Measurements from ENCODE around the gene SLC7A5. TPM values are rescaled to one million over a fixed set of nuclear protein-coding genes. Genes with fewer than 3 reads are reported as not detected.
"Not testable (repeated sequence)": the region's sequence is repeated elsewhere in the genome, so short reads cannot be mapped to it uniquely, and the experiment has no call there.

SLC7A5 gene
- 222 and 239 TPM in 2 replicates for total RNA-seq (2014; rRNA removed; shearing (Covaris generic))
- polyA plus RNA-seq (2014; cell fraction: nucleus; rRNA removed) = 144 and 176 TPM in 2 replicates

DNA sequence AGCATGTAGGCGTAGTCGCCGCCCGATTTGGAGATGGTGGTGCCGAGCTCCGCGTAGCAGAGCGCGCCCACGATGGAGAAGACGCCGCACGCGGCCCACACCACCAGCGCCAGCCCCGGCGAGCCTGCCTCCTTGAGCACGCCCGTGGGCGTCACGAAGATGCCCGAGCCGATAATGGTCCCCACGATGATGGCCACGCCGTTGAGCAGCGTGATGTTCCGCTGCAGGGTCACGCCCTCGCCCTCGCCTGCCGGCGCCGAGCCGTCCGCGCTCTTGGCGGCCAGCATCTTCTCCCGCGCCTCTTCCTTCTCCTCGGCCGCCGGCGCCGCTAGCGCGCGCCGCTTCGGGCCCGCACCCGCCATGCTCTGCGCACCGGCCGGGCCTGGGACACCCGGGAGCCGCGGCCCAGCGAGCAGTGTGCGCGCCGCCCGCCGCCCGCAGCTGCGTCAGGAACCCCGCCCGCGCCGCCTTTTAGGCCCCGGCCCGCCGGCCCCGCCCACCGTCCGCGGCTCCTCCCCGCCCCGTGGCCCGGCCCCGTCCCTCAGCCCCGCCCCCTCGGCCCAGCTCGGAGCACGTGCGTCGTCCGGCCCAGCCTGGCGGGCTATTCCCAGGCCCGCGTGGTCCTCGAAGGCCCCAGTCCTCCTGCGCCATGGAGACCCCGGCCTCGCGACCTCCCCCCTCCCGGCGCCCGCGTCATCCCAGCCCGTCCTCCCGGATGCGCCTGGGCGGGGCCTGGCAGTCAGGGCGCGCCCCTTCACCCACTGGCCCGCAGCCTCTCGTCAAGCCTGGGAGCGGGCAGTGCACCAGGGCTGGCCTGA lies at the start of gene SLC7A5:
SLC7A5 (minus strand) TSS at position 447 of the 818 bp plus-strand sequence; CDS start at position 362, 85 bp downstream.
- peak; percentile 72 for DNase-seq (ENCODE audit: extremely low read depth, low read depth)

- DNase-seq (ENCODE audit: extremely low read depth, low read depth) = no peak
Measured at GRCh38 chr16:87918338-87918737, 49.0 kb upstream of the SLC7A5 start.

- DNase-seq (ENCODE audit: extremely low read depth, low read depth) = no peak
Measured at GRCh38 chr16:87917503-87917902, 48.2 kb upstream of the SLC7A5 start.

GRCh38 chr16:87914812-87915211 lies 45.5 kb upstream of the SLC7A5 start:
- no peak for DNase-seq (ENCODE audit: extremely low read depth, low read depth)

DNA sequence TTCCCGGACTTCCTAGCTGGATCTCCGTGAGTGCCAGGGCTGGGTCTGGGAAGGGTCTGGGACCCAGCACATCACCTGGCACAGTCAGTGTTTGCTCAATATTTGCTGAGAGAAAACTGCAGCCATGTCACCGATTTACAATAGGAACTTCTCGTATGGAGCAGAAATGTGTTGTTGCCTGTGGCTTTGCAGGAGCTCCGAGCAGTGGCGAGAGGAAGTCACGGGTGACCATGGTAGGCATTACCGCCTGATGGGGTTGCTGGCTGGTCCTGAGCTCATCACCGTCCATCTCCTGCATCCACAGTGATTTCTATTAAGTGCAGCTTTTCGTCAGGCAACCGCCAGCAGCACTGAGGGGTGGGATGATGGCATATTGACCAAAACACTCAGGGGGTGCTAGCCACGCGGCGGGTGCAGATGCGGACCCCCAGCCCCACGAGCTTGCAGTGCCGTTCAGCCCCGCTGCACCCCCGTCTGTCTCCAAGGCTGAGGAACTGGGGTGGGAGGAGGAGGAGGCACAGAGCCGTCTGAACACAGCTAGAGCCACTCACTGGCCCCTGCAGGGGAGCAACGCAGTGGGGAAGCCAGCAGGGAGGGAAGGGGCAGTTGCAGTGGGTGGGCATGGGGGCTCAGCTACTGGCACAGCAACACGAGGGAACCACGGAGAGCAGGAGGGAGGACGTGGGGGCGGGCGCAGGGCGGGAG lies 44.9 kb upstream of the SLC7A5 start:
- DNase-seq (ENCODE audit: extremely low read depth, low read depth) = not testable (repeated sequence)

DNA sequence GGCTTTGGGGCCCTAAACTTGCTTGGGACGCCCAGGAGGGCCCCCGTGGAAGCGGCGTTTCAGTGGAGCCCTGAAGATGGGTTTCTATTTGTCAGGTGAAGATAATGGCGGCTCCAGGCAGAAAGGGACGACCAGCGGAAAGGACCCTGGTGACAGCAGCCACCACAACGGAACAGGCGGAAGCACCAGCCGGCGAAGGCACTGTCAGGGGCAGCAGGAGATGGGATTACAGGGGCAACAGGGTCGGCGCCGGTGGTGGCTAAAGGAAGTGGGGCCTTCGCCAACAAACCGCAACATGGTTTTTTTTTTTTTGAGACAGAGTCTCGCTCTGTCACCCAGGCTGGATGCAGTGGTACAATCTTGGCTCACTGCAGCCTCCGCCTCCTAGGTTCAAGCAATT lies 43.4 kb upstream of the SLC7A5 start:
- not testable (repeated sequence) for DNase-seq (ENCODE audit: extremely low read depth, low read depth)

DNA sequence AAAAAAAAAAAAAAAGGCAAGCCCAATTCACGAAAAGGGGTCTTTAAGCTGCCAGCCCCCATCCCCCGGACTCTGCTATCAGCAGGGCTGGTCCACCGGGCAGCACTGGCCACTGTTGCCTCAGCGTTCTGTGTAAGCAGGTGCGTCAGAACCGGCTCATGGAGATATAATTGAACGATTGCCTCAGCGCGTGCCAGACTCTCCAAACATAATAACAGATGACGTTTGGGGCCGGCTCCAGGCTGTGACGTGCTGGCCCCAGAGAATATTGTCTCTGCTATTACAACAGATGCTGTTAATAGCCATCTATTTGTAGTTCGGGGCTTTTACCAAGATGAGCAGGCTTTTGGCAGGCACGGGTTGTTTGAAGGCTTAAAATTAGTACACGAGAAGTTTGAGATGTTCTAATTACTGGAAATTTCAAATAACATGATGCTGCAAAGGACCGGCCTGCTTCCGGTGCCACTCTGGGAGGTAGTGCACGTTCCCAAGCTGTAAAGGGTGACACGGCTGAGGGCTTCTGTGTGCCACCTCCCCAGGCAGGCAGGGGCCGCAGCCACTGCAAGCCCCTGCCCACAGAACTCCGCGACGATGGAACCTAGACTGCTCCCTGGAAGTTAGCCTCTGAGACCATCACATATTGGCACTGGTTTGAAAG lies 41.9 kb upstream of the SLC7A5 start:
- peak; percentile 60 for DNase-seq (ENCODE audit: extremely low read depth, low read depth)

- DNase-seq (ENCODE audit: extremely low read depth, low read depth) = peak; percentile 38
Measured at GRCh38 chr16:87909203-87909935, 40.1 kb upstream of the SLC7A5 start.

DNA sequence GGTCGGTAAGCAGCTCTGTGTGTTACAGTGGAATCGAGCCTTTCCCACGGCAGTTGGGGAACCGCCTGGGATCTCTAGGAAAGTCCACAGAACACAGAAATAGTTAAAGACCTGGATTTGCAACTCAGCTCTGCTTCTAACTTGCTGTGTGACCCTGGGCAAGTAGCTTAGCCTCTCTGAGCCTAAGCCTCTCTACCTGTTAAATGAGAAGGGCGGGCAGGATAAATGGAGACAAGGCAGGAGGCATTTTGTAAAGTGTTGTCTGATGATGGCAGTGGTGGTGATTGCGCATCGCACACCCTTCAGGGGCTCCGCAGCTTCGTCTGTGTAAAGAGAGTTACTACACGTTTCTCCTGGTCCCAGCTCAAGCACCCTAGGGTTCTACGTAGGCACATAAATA lies 38.8 kb upstream of the SLC7A5 start:
- DNase-seq (ENCODE audit: extremely low read depth, low read depth) = not testable (repeated sequence)

GRCh38 chr16:87905521-87905920 lies 36.2 kb upstream of the SLC7A5 start:
- DNase-seq (ENCODE audit: extremely low read depth, low read depth) = not testable (repeated sequence)

DNA sequence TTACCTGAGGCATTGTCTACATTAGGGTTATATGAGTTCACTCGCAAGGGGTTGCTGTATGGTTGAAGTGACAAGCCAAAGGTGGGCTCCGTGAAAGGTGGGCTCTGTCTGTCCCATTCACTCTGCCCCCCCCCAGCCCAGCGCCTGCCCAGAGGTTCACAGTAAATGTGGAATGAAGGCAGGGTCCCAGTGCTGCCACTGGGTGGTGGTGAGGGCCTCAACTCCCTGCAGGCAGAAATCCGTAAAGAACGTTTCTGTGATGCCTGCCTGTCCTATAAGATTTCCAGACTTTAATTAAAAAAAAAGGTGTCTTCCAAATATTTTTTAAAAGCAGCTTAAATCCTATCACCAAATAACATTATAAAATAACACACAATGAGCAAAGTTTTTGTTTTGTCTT lies 35.7 kb upstream of the SLC7A5 start:
- not testable (repeated sequence) for DNase-seq (ENCODE audit: extremely low read depth, low read depth)

DNA sequence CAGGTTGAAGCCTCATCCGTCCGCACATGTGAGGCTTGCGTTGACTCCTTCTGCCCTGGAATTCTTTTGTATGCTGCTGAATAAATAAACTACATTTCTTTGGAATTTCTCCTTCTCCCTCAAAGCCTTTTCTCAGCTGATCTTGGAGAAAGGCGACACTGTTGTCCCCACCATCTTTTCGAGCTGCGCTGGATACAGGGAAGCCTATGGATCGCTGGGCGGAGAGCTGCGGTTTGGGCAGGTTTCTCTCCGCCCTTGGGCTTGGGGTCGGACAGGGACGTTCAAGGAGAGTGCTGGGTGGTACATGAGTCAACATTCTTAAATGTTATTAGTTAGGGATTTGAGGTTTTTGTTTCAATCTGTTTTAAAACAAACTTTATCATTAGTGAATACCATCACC lies 31.2 kb upstream of the SLC7A5 start:
- DNase-seq (ENCODE audit: extremely low read depth, low read depth) = not testable (repeated sequence)

DNA sequence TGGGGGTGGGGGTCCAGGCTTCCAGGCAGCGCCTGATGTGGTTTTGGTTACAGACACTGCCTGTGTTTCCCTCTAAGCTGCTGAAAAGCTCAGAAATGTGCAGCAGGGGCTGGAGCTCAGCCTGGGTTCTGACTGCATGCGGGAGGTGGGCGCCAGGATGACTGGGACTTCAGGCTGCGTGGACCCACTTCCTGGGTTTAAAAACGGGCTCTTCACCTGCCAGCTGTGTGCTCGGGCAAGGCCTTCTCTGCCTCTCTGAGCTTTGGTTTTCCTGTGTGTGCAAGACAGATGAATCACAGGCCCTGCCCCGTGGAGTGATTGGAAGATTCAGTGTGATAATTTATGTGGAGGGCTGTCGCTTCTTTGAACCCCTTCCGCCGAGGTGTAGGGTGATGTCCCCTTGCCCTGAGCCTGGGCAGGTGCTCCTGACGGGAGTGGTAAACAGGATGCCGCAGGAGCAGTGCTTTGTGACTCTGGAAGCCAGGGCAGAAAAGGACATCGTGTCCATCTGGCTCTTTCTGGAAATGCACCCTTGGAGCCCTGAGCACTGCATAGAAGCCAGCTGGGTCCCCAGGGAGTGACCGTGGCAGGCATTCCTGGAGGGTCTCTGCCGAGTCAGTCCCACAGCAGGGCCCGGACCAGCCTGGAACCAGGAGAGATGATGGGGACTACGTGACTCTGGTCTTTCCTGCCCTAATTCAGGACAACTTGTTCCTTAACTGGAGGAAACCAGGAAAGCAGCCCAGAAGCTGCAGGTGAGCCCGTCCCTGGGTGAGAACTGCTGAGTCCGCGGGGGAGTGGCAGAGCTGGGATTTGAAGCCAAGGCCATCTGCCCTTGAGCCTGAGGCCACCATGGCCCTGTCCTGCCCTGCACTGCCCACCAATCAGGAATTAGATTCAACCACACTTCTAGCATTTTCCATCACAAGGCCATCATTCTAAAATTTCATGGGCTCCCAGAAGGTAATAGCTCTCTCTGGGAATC lies 28.5 kb upstream of the SLC7A5 start:
- no peak for DNase-seq (ENCODE audit: extremely low read depth, low read depth)

GRCh38 chr16:87896924-87897520 lies 27.7 kb upstream of the SLC7A5 start:
- DNase-seq (ENCODE audit: extremely low read depth, low read depth) = not testable (repeated sequence)

DNA sequence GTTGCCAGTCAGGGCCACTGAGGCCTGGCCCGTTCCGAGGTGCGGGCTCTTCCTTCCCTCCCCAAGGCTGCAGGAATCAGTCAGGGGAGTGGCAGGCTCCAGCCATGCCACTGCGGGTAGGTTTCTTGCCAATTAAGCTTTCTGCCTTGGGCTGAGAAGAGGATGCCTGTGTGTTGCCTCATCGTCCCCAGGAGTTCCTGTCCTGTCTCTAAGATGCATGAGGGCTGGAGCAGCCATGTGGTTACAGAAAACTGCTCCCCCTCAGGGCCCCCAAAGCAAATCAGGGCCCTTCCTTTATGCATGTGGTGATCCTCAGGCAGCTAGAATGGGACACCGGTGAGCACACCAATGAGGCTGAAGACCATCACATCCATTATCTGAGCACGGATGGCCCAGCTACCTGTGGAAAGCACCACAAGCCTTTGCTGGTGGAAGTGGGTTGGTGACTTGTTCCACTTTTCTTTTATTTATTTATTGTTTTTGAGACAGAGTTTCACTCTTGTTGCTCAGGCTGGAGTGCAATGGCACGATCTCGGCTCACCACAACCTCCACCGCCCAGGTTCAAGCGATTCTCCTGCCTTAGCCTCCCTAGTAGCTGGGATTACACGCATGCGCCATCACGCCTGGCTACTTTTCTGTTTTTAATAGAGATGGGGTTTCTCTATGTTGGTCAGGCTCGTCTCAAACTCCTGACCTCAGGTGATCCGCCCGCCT lies 27.0 kb upstream of the SLC7A5 start:
- not testable (repeated sequence) for DNase-seq (ENCODE audit: extremely low read depth, low read depth)

DNA sequence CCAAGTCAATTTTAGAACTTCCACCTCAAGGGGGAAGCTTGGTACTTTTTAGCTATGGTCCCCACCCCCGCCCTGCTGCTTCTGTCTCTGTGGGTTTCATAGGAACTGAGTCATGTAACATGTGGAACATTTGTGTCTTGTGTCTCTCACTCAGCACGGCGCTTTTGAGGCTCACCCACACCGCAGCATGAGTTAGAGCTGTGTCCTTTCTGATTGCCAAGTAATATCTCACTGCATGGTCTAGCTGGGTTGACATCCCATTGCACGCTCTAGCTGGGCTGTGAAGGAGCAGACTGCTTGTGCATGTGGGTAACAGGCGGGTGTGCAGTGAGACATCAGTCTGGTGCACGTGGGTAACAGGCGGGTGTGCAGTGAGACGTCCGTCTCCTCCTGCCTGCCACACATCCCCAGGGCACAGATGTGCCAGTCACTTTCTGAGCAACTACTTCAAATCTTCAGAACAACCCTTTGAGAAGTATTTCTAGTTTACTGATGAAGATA lies 26.4 kb upstream of the SLC7A5 start:
- DNase-seq (ENCODE audit: extremely low read depth, low read depth) = no peak

GRCh38 chr16:87894005-87894404 lies 24.7 kb upstream of the SLC7A5 start:
- DNase-seq (ENCODE audit: extremely low read depth, low read depth) = not testable (repeated sequence)

DNA sequence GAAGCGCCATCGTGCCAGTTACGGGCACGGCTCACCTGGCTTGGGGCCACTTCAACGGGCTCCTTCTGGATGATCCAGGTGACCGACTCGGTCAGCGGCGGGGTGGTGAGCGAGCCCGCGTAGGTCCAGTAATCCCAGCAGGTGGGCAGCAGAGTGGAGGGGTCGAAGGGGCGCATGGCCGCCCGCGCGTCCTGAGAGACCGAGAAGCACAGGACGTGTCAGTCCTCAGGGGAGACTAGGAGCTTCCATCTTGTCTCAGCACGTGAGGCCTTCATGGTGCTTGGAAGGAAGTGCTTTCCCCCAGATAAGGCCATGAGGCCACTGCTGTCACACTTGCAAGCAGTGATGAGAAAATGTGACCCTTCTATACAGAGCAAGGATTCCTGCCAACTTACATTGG lies 22.5 kb upstream of the SLC7A5 start:
- DNase-seq (ENCODE audit: extremely low read depth, low read depth) = no peak

All from NCI-H460 (cell line).